Activated T-cell treated with anti-CD3 and anti-CD28 coated beads for 48 hours (primary cell): ENCODE results near the gene MATR3.
A peak's percentile ranks its signal among the peaks of the same experiment; 100 is the strongest.

ENCODE experiments used
- DNase-seq: peaks from one replicate; pipeline ENCODE4 v3.0.0-alpha.2; 2020; ENCODE audit warnings: low read depth

MATR3 gene

GRCh38 chr5:139272471-139273321 is 20.8 kb upstream of the MATR3 start:
- DNase-seq: no peak

- no peak for DNase-seq
These were observed 20.3 kb upstream of the MATR3 start for GRCh38 chr5:139273322-139273571.

GRCh38 chr5:139273572-139274289 is 19.8 kb upstream of the MATR3 start:
- DNase-seq: peak; percentile 87

- no peak for DNase-seq
These were observed 18.0 kb upstream of the MATR3 start for GRCh38 chr5:139275536-139275935.

GRCh38 chr5:139275956-139276355 is 17.6 kb upstream of the MATR3 start:
- no peak for DNase-seq

GRCh38 chr5:139276426-139276825 is 17.1 kb upstream of the MATR3 start:
- no peak for DNase-seq

GRCh38 chr5:139277171-139277570 is 16.4 kb upstream of the MATR3 start:
- no peak for DNase-seq

GRCh38 chr5:139278540-139279274 is 14.8 kb upstream of the MATR3 start:
- no peak for DNase-seq

- no peak for DNase-seq
These were observed 11.4 kb upstream of the MATR3 start for GRCh38 chr5:139282197-139282557.

GRCh38 chr5:139283252-139284166 is 10.0 kb upstream of the MATR3 start:
- no peak for DNase-seq

GRCh38 chr5:139284295-139284694 is 9.2 kb upstream of the MATR3 start:
- no peak for DNase-seq

GRCh38 chr5:139285651-139286392 is 7.7 kb upstream of the MATR3 start:
- no peak for DNase-seq

GRCh38 chr5:139287890-139288635 is 5.5 kb upstream of the MATR3 start:
- no peak for DNase-seq

- no peak for DNase-seq
These were observed 2.5 kb upstream of the MATR3 start for GRCh38 chr5:139291051-139291450.

- no peak for DNase-seq
These were observed 386 bp upstream of the MATR3 start for GRCh38 chr5:139293202-139293506.

GRCh38 chr5:139294374-139295165 is 1.0 kb downstream of the MATR3 start:
- no peak for DNase-seq

GRCh38 chr5:139295346-139296057 is 2.0 kb downstream of the MATR3 start:
- no peak for DNase-seq

- no peak for DNase-seq
These were observed 2.7 kb downstream of the MATR3 start for GRCh38 chr5:139296198-139296597.

- no peak for DNase-seq
These were observed 3.4 kb downstream of the MATR3 start for GRCh38 chr5:139296862-139297326.
